Measurements from ENCODE around the gene GTPBP10.

GRCh38 chr7:90432752-90433151, 86.2 kb downstream of the GTPBP10 start:
- no peak for TF ChIP-seq POLR2A (IDR thresholded peaks at IDR 0.05)
- no peak for TF ChIP-seq CTCF (IDR thresholded peaks at IDR 0.05)

Data from sigmoid colon (tissue), 3 donors.